Cardiac muscle cell (in vitro differentiated cells and primary cell): Measurements from ENCODE around the gene POLL. TPM values are rescaled to one million over a fixed set of nuclear protein-coding genes. Genes with fewer than 3 reads are reported as not detected.

Experiments
- DNase-seq, 2 donors: peaks; one replicate each; pipeline versions ENCODE4 v3.0.0 to v3.0.0-alpha.2; 2010 to 2017; ENCODE audit warnings: low read depth in 1 of 2, low spot score in 1 of 2
- H3K27ac ChIP-seq: fragments of 200-600 bp; sonication (generic); 2 replicates; pipeline ENCODE4 v1.5.1; 2016
- H3K27me3 ChIP-seq: fragments of 200-600 bp; sonication (generic); 2 replicates; pipeline ENCODE4 v1.6.0; 2016; ENCODE audit warnings: control low read depth
- H3K36me3 ChIP-seq: fragments of 200-600 bp; sonication (generic); 2 replicates; pipeline ENCODE4 v1.5.1; 2016; ENCODE audit warnings: control low read depth
- H3K4me1 ChIP-seq: fragments of 200-600 bp; sonication (generic); 2 replicates; pipeline ENCODE4 v1.8.1; 2017; ENCODE audit warnings: low read depth, mild to moderate bottlenecking, mixed run types
- H3K4me3 ChIP-seq: fragments of 200-600 bp; sonication (generic); 2 replicates; pipeline ENCODE4 v1.5.1; 2016; ENCODE audit warnings: mild to moderate bottlenecking
- H3K9me3 ChIP-seq: fragments of 200-600 bp; sonication (generic); 2 replicates; pipeline ENCODE4 v1.5.1; 2017; ENCODE audit warnings: low read depth, mild to moderate bottlenecking, control low read depth
- polyA plus RNA-seq: library from polyadenylated mRNA; unstranded; fragments of >200 nt; fragmentation: Nextera tagmentation; extraction: Ambion mirVana; gene quantifications from 2 replicates; pipeline ENCODE4 v1.2.1, GENCODE V29; 2016
- total RNA-seq: library from RNA; depleted of rRNA; stranded (reverse); fragments of >200 nt; gene quantifications from 2 replicates; pipeline ENCODE4 v1.2.3, GENCODE V29; 2016
- TF ChIP-seq, protein P1 (sequence below): IDR thresholded peaks from 2 replicates; pipeline ENCODE4 v1.5.1; 2012; ENCODE audit warnings: low read depth, mild to moderate bottlenecking, low read length

POLL gene
- total and polyA plus RNA-seq, 2 experiments from 2014 or later: 27.6 to 41.7 TPM

GRCh38 chr10:101552442-101552841 is 35.6 kb downstream of the POLL start:
- Histone ChIP-seq H3K27me3 (no peaks in the 10 kb centered on the region), H3K36me3 (peaks cover 8% of the 10 kb centered on the region), H3K4me1 (peaks cover 4% of the 10 kb centered on the region), H3K4me3 (no peak overlapping the region), H3K9me3 (no peaks in the 10 kb centered on the region), H3K27ac (no peak overlapping the region)
- TF ChIP-seq, protein P1, sequence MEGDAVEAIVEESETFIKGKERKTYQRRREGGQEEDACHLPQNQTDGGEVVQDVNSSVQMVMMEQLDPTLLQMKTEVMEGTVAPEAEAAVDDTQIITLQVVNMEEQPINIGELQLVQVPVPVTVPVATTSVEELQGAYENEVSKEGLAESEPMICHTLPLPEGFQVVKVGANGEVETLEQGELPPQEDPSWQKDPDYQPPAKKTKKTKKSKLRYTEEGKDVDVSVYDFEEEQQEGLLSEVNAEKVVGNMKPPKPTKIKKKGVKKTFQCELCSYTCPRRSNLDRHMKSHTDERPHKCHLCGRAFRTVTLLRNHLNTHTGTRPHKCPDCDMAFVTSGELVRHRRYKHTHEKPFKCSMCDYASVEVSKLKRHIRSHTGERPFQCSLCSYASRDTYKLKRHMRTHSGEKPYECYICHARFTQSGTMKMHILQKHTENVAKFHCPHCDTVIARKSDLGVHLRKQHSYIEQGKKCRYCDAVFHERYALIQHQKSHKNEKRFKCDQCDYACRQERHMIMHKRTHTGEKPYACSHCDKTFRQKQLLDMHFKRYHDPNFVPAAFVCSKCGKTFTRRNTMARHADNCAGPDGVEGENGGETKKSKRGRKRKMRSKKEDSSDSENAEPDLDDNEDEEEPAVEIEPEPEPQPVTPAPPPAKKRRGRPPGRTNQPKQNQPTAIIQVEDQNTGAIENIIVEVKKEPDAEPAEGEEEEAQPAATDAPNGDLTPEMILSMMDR: no peak
- DNase-seq: no peak

- H3K36me3 ChIP-seq: peaks cover 8% of the 10 kb centered on the region
- H3K9me3 ChIP-seq: no peaks in the 10 kb centered on the region
- TF ChIP-seq, protein P1: no peak
- DNase-seq: no peak
- no peak overlapping the region for H3K4me3 ChIP-seq
- H3K4me1 ChIP-seq: peaks cover 8% of the 10 kb centered on the region
- no peaks in the 10 kb centered on the region for H3K27me3 ChIP-seq
- H3K27ac ChIP-seq: no peak overlapping the region
These were observed 37.1 kb downstream of the POLL start for GRCh38 chr10:101550965-101551364.

- Histone ChIP-seq H3K27me3 (no peaks in the 10 kb centered on the region), H3K4me3 (no peak overlapping the region), H3K27ac (no peak overlapping the region), H3K9me3 (no peaks in the 10 kb centered on the region), H3K4me1 (peaks cover 13% of the 10 kb centered on the region), H3K36me3 (no peaks in the 10 kb centered on the region)
- TF ChIP-seq, protein P1: no peak
- peak in 1 of 2 donors; percentile 60 for DNase-seq
These were observed 42.2 kb downstream of the POLL start for GRCh38 chr10:101545898-101546297.

DNA sequence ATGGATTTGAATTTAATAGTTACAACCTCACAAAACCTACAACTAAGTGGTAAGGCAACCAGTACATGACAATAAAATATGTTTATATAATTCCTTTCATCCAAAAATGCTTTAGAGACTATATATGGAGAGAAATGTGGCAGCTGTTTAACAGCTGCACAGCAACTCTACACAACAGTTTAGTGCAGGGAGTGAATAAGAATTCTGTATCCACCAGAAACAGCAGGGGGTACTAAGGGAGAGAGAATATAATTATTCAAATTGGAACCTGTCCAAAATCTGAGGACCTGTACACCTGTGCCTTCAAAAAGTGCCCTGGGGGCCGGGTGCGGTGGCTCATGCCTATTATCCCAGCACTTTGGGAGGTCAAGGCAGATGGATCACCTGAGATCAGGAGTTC is 49.6 kb downstream of the POLL start:
- Histone ChIP-seq H3K9me3 (no peaks in the 10 kb centered on the region), H3K27ac (no peak overlapping the region), H3K4me3 (no peak overlapping the region), H3K36me3 (peaks cover 7% of the 10 kb centered on the region), H3K27me3 (no peaks in the 10 kb centered on the region), H3K4me1 (no peaks in the 10 kb centered on the region)
- TF ChIP-seq, protein P1: no peak
- no peak for DNase-seq

- TF ChIP-seq, protein P1: peak; percentile 49
- DNase-seq: peak; percentile 32 to 47
These were observed 51.3 kb downstream of the POLL start for GRCh38 chr10:101536800-101537199.

DNA sequence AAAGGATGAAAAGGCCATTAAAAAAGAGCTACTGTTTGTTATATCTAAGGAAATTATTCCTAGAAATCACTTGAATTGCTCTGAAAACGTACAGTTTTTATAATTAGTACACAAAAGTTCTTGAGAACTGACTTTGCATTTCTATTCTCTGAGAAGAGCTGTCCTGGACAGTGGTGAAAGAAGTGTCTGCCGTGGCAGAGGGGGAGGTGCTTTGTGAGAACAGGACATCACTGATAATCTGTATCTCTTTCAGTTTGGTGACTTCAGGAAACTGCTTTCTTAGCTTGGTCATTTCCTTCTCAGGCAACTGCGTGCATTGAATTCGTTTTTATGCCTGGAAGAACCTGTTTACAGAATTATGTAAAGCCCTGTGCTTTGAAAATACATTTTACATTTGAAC is 52.1 kb downstream of the POLL start:
- Histone ChIP-seq H3K4me3 (no peak overlapping the region), H3K4me1 (no peaks in the 10 kb centered on the region), H3K27me3 (no peaks in the 10 kb centered on the region), H3K36me3 (peaks cover 15% of the 10 kb centered on the region), H3K9me3 (no peaks in the 10 kb centered on the region), H3K27ac (no peak overlapping the region)
- DNase-seq: no peak
- TF ChIP-seq, protein P1: no peak

More at GRCh38 chr10:101536800-101537199, 51.3 kb downstream of the POLL start:
- Histone ChIP-seq H3K9me3 (no peaks in the 10 kb centered on the region), H3K27me3 (no peaks in the 10 kb centered on the region), H3K36me3 (peaks cover 15% of the 10 kb centered on the region), H3K4me3 (no peak overlapping the region), H3K4me1 (no peaks in the 10 kb centered on the region), H3K27ac (no peak overlapping the region)
